Activated CD8-positive, alpha-beta T cell treated with anti-CD3 and anti-CD28 coated beads, Interleukin-2, amount 10 ng/mL, durations not matched to agents 7 days and 5 days (primary cell): ENCODE data around the gene TRIM45. TPM values are rescaled to one million over a fixed set of nuclear protein-coding genes. Genes with fewer than 3 reads are reported as not detected.
A peak's percentile ranks its signal among the peaks of the same experiment; 100 is the strongest.
"Not testable (repeated sequence)": the region's sequence is repeated elsewhere in the genome, so short reads cannot be mapped to it uniquely, and the experiment has no call there.

Source experiments
- ATAC-seq: fragments of 150-1000 bp; cut with Tn5 transposase; one replicate; pipeline ENCODE4 v1.10.0; 2021; ENCODE audit warnings: moderate library complexity
- CTCF ChIA-PET: fragments of 350-600 bp; sonication (Branson Sonifier 250); formaldehyde crosslinking; loops from one replicate; lab custom pipeline; 2021; ENCODE audit warnings: antibody characterized with exemption; lab: Charles Lee
- POLR2A ChIA-PET: fragments of 350-600 bp; sonication (Branson Sonifier 250); formaldehyde crosslinking; loops from one replicate; lab custom pipeline; 2021; ENCODE audit warnings: antibody characterized with exemption; lab: Charles Lee
- DNase-seq: peaks from one replicate; pipeline ENCODE4 v3.0.0-alpha.2; 2020
- H3K27ac Mint-ChIP-seq: one replicate; pipeline ENCODE4 v1.8.0; 2021; ENCODE audit warnings: mild to moderate bottlenecking, mixed read lengths
- H3K27me3 Mint-ChIP-seq: one replicate; pipeline ENCODE4 v1.8.0; 2021; ENCODE audit warnings: low read depth, mixed read lengths
- H3K36me3 Mint-ChIP-seq: one replicate; pipeline ENCODE4 v1.8.0; 2021; ENCODE audit warnings: low read depth, mixed read lengths
- H3K4me1 Mint-ChIP-seq: one replicate; pipeline ENCODE4 v1.8.0; 2021; ENCODE audit warnings: low read depth, mixed read lengths
- H3K4me3 Mint-ChIP-seq: one replicate; pipeline ENCODE4 v1.8.0; 2021; ENCODE audit warnings: mild to moderate bottlenecking, mixed read lengths
- H3K9me3 Mint-ChIP-seq: one replicate; pipeline ENCODE4 v1.8.0; 2022; ENCODE audit warnings: mixed read lengths; ENCODE audit not compliant: insufficient read depth
- total RNA-seq, 2 experiments: library from RNA; stranded (reverse); gene quantifications; one replicate each; pipeline ENCODE4 v1.2.3, GENCODE V29; 2021

The TRIM45 gene
- total RNA-seq, 2 experiments from 2014 or later, result 0.44 to 0.87 TPM

- ChIA-PET POLR2A (no interaction called here), CTCF (interaction anchor here (1.8 kb wide), 1 partner anchor 12 kb away, joined by 12 read pairs; no protein-coding TSS in a partner anchor)
- H3K36me3 Mint-ChIP-seq, result no peaks in the 10 kb centered on the region
- H3K27ac Mint-ChIP-seq, result no peak overlapping the region
- DNase-seq, result no peak
- H3K27me3 Mint-ChIP-seq, result peaks cover 5% of the 10 kb centered on the region
- peaks cover 2% of the 10 kb centered on the region for H3K4me1 Mint-ChIP-seq
- no peaks in the 10 kb centered on the region for H3K9me3 Mint-ChIP-seq
- ATAC-seq, result no peak
- no peak overlapping the region for H3K4me3 Mint-ChIP-seq
These were observed 5.3 kb downstream of the TRIM45 start for GRCh38 chr1:117116090-117116783.

GRCh38 chr1:117114877-117115276 is 6.7 kb downstream of the TRIM45 start:
- no peaks in the 10 kb centered on the region for H3K27me3 Mint-ChIP-seq
- peaks cover 2% of the 10 kb centered on the region for H3K4me1 Mint-ChIP-seq
- H3K27ac Mint-ChIP-seq, result no peak overlapping the region
- no peak overlapping the region for H3K4me3 Mint-ChIP-seq
- no peaks in the 10 kb centered on the region for H3K9me3 Mint-ChIP-seq
- DNase-seq, result no peak
- peak; percentile 38 for ATAC-seq
- H3K36me3 Mint-ChIP-seq, result no peaks in the 10 kb centered on the region
- CTCF ChIA-PET, result interaction anchor here (0.8 kb wide), 1 partner anchor 14 kb away, joined by 3 read pairs; no protein-coding TSS in a partner anchor
- POLR2A ChIA-PET, result no interaction called here

GRCh38 chr1:117113199-117113598 is 8.3 kb downstream of the TRIM45 start:
- ATAC-seq (no peak), DNase-seq (no peak)
- POLR2A ChIA-PET, result no interaction called here
- Mint-ChIP-seq H3K36me3 (peaks cover 3% of the 10 kb centered on the region), H3K9me3 (no peaks in the 10 kb centered on the region), H3K4me1 (peaks cover 7% of the 10 kb centered on the region), H3K27ac (no peak overlapping the region), H3K27me3 (no peaks in the 10 kb centered on the region), H3K4me3 (no peak overlapping the region)
- CTCF ChIA-PET, result interaction anchor here (1.3 kb wide), 1 partner anchor 16 kb away, joined by 4 read pairs; no protein-coding TSS in a partner anchor

GRCh38 chr1:117112047-117112717 is 9.4 kb downstream of the TRIM45 start:
- Mint-ChIP-seq H3K27me3 (no peaks in the 10 kb centered on the region), H3K4me1 (peaks cover 7% of the 10 kb centered on the region), H3K9me3 (no peaks in the 10 kb centered on the region), H3K4me3 (no peak overlapping the region), H3K27ac (no peak overlapping the region), H3K36me3 (peaks cover 10% of the 10 kb centered on the region)
- ATAC-seq, result no peak
- POLR2A ChIA-PET, result interaction anchor here (1.0 kb wide), 1 partner anchor 8 kb away, joined by 5 read pairs; no protein-coding TSS in a partner anchor
- CTCF ChIA-PET, result interaction anchor here (2.8 kb wide), 1 partner anchor 16 kb away, joined by 9 read pairs; no protein-coding TSS in a partner anchor
- DNase-seq, result no peak

- H3K27me3 Mint-ChIP-seq, result no peaks in the 10 kb centered on the region
- peaks cover 7% of the 10 kb centered on the region for H3K4me1 Mint-ChIP-seq
- ATAC-seq, result no peak
- ChIA-PET CTCF (interaction anchor here (0.8 to 2.8 kb wide), 2 partner anchors 18 kb away, joined by 3 to 9 read pairs; no protein-coding TSS in a partner anchor), POLR2A (no interaction called here)
- no peaks in the 10 kb centered on the region for H3K9me3 Mint-ChIP-seq
- H3K4me3 Mint-ChIP-seq, result no peak overlapping the region
- DNase-seq, result no peak
- H3K27ac Mint-ChIP-seq, result no peak overlapping the region
- H3K36me3 Mint-ChIP-seq, result peaks cover 24% of the 10 kb centered on the region
These were observed 10.8 kb downstream of the TRIM45 start for GRCh38 chr1:117110774-117111173.

GRCh38 chr1:117107364-117107763 is 14.2 kb downstream of the TRIM45 start:
- Mint-ChIP-seq H3K9me3 (no peaks in the 10 kb centered on the region), H3K36me3 (peaks cover 51% of the 10 kb centered on the region), H3K4me1 (peaks cover 7% of the 10 kb centered on the region), H3K4me3 (no peak overlapping the region), H3K27ac (no peak overlapping the region), H3K27me3 (no peaks in the 10 kb centered on the region)
- POLR2A ChIA-PET, result no interaction called here
- CTCF ChIA-PET, result no interaction called here
- no peak for ATAC-seq
- no peak for DNase-seq

- no peak overlapping the region for H3K27ac Mint-ChIP-seq
- DNase-seq, result no peak
- POLR2A ChIA-PET, result no interaction called here
These were observed 15.1 kb downstream of the TRIM45 start for GRCh38 chr1:117106478-117106877.

GRCh38 chr1:117105722-117106121 is 15.8 kb downstream of the TRIM45 start:
- peaks cover 63% of the 10 kb centered on the region for H3K36me3 Mint-ChIP-seq
- ChIA-PET POLR2A (no interaction called here), CTCF (no interaction called here)
- no peak overlapping the region for H3K27ac Mint-ChIP-seq
- peaks cover 11% of the 10 kb centered on the region for H3K4me1 Mint-ChIP-seq
- no peak overlapping the region for H3K4me3 Mint-ChIP-seq
- no peaks in the 10 kb centered on the region for H3K27me3 Mint-ChIP-seq
- ATAC-seq (no peak), DNase-seq (no peak)
- H3K9me3 Mint-ChIP-seq, result no peaks in the 10 kb centered on the region

More at GRCh38 chr1:117106478-117106877, 15.1 kb downstream of the TRIM45 start:
- CTCF ChIA-PET, result interaction anchor here (1.0 kb wide), 1 partner anchor 12 kb away, joined by 3 read pairs; no protein-coding TSS in a partner anchor
- Mint-ChIP-seq H3K4me3 (no peak overlapping the region), H3K27me3 (no peaks in the 10 kb centered on the region), H3K36me3 (peaks cover 57% of the 10 kb centered on the region), H3K4me1 (peaks cover 11% of the 10 kb centered on the region), H3K9me3 (no peaks in the 10 kb centered on the region)
- no peak for ATAC-seq

- POLR2A ChIA-PET, result no interaction called here
- H3K36me3 Mint-ChIP-seq, result peaks cover 71% of the 10 kb centered on the region
- CTCF ChIA-PET, result no interaction called here
These were observed 16.6 kb downstream of the TRIM45 start for GRCh38 chr1:117104986-117105385.

GRCh38 chr1:117101858-117102257 is 19.7 kb downstream of the TRIM45 start:
- CTCF ChIA-PET, result interaction anchor here (0.9 to 1.4 kb wide), 2 partner anchors 26 to 505 kb away, joined by 3 to 4 read pairs; no protein-coding TSS in a partner anchor
- H3K4me1 Mint-ChIP-seq, H3K27ac Mint-ChIP-seq, DNase-seq, POLR2A ChIA-PET, H3K4me3 Mint-ChIP-seq, H3K9me3 Mint-ChIP-seq, H3K27me3 Mint-ChIP-seq, ATAC-seq: not testable (repeated sequence)
- H3K36me3 Mint-ChIP-seq, result peaks cover 83% of the 10 kb centered on the region

More at GRCh38 chr1:117104986-117105385, 16.6 kb downstream of the TRIM45 start:
- H3K4me1 Mint-ChIP-seq, result peaks cover 9% of the 10 kb centered on the region
- no peaks in the 10 kb centered on the region for H3K9me3 Mint-ChIP-seq
- no peak overlapping the region for H3K27ac Mint-ChIP-seq
- H3K4me3 Mint-ChIP-seq, result no peak overlapping the region
- H3K27me3 Mint-ChIP-seq, result no peaks in the 10 kb centered on the region
- DNase-seq (no peak), ATAC-seq (no peak)

GRCh38 chr1:117101334-117101733 is 20.2 kb downstream of the TRIM45 start:
- POLR2A ChIA-PET, result no interaction called here
- H3K4me3 Mint-ChIP-seq, result no peak overlapping the region
- H3K36me3 Mint-ChIP-seq, result peaks cover 82% of the 10 kb centered on the region
- no peak overlapping the region for H3K27ac Mint-ChIP-seq
- CTCF ChIA-PET, result interaction anchor here (0.9 to 1.4 kb wide), 2 partner anchors 27 to 505 kb away, joined by 3 to 4 read pairs; no protein-coding TSS in a partner anchor
- DNase-seq (no peak), ATAC-seq (no peak)
- peaks cover 4% of the 10 kb centered on the region for H3K4me1 Mint-ChIP-seq
- H3K27me3 Mint-ChIP-seq, result no peaks in the 10 kb centered on the region
- H3K9me3 Mint-ChIP-seq, result no peaks in the 10 kb centered on the region
